Gastrocnemius medialis (tissue), 4 donors: ENCODE results near the gene SPACDR. TPM values are rescaled to one million over a fixed set of nuclear protein-coding genes. Genes with fewer than 3 reads are reported as not detected.

Source experiments
- ATAC-seq, 2 donors: fragments of 150-250 bp; one replicate each; pipeline ENCODE4 v1.9.1; 2016
- DNase-seq, 2 donors: peaks; one replicate each; pipeline ENCODE4 v3.0.0-alpha.2; 2019
- H3K27ac ChIP-seq, 4 donors: fragments of 200-600 bp; sonication (generic); 1 replicate in 1 of 4; 2 replicates in 3 of 4; pipeline ENCODE4 v1.5.1; 2016 to 2018; ENCODE audit warnings: mild to moderate bottlenecking in 2 of 4, moderate library complexity in 1 of 4
- H3K27me3 ChIP-seq, 3 donors: fragments of 200-600 bp; sonication (generic) in 2 of 3; 1 replicate in 1 of 3; 2 replicates in 2 of 3; pipeline versions ENCODE4 v1.5.1 to v1.6.0; 2016 to 2019; ENCODE audit warnings: mild to moderate bottlenecking in 1 of 3, moderate library complexity in 1 of 3
- H3K36me3 ChIP-seq, 2 donors: fragments of 200-600 bp; sonication (generic) in 1 of 2; one replicate each; pipeline ENCODE4 v1.5.1; 2017 to 2018
- H3K4me1 ChIP-seq, 2 donors: fragments of 200-600 bp; sonication (generic) in 1 of 2; one replicate each; pipeline ENCODE4 v1.5.1; 2016 to 2017; ENCODE audit warnings: mild to moderate bottlenecking in 2 of 2
- H3K4me3 ChIP-seq, 4 donors: fragments of 200-600 bp; sonication (generic) in 3 of 4; 1 replicate in 1 of 4; 2 replicates in 3 of 4; pipeline ENCODE4 v1.5.1; 2016 to 2019; ENCODE audit warnings: mild to moderate bottlenecking in 2 of 4
- H3K9me3 ChIP-seq, 3 donors: fragments of 200-600 bp; sonication (generic) in 2 of 3; 1 replicate in 1 of 3; 2 replicates in 2 of 3; pipeline ENCODE4 v1.5.1; 2016 to 2019
- POLR2A ChIP-seq, 2 donors: fragments of 450-650 bp; IDR thresholded peaks; one replicate each; pipeline ENCODE4 v1.6.1; 2017; ENCODE audit warnings: antibody characterized with exemption in 2 of 2, mild to moderate bottlenecking in 2 of 2, moderate library complexity in 2 of 2
- in situ Hi-C, 4 donors: fragments of 200-750 bp; cut with MboI; loops; one replicate each; pipeline versions ENCODE4 v1.15.0 to v1.8.0; 2017; ENCODE audit warnings: low sequenced_read_pairs in 4 of 4
- intact Hi-C: fragments of 100-400 bp; cut with DNase I; formaldehyde crosslinking; loops from one replicate; pipeline ENCODE4 v1.15.1; 2023; ENCODE audit warnings: low total_unique reads
- total RNA-seq, 4 donors: library from RNA; depleted of rRNA; stranded (reverse); fragments of >200 nt; gene quantifications; one replicate each; pipeline versions ENCODE4 v1.1.0 to v1.2.3, GENCODE V29; 2016
- TF ChIP-seq, protein P1 (sequence below), 5 experiments: fragments of 450-650 bp in 3 of 5; fragments of 200-600 bp in 2 of 5; sonication (generic) in 2 of 5; IDR thresholded peaks in 4 of 5; conservative IDR thresholded peaks in 1 of 5; 1 replicate in 4 of 5; 2 replicates in 1 of 5; pipeline ENCODE4 v1.5.1; 2016 to 2019; ENCODE audit warnings: antibody characterized with exemption in 5 of 5, mild to moderate bottlenecking in 3 of 5, moderate library complexity in 3 of 5

Gene SPACDR
- total RNA-seq, 4 donors from 2014 or later = 0.29 TPM; not detected in 3

DNA sequence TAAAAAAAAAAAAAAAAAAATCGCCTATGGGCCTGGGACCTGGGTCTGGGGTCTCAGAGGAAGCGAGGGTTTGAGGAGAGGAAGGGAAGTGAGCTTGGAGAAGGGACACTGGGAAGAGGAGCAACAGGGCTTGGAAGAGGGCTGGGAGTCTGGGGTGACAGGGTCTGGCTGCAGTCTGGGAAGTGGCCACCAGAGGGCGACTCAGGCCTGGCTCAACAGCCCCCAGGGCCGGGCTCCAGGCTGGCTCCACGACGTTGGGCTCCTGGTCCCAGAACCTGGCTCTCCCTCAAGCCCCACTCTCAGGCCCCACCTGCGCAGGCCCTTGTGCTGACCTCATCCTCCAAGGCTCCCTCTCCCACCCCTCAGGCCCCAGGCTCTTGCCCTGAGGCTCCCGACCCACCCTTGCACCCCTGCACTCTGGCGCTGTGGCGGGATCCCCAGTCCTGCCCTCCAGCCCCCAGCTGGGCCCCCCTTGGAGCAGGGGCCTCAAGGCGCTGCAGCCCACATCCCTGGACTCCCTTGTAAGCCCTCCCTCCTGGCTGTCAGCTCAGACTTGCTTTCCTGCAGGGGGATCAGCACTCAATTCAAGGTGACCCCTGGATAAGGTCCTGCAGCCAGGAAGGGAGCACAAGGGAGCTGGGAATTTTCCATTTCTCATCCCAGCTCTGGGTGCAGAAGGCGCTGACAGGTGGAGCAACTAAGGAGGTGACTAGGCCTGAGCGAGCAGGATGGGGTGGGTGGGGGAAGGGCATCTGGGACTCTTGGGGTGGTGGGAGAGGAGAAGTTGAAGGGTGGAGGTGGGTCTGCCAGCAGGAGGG is 5.4 kb upstream of the SPACDR start:
- intact Hi-C loops = loop anchor here (1.0 to 10.0 kb wide), 5 partner anchors 14 to 258 kb away; partner anchors contain the start of genes GNB2, NYAP1 and POP7
- Histone ChIP-seq H3K27me3 (no peaks in the 10 kb centered on the region), H3K4me3 (no peak overlapping the region), H3K27ac (peak overlapping the region in 1 of 4 donors; percentile 52), H3K9me3 (no peaks in the 10 kb centered on the region), H3K36me3 (peaks cover 0 to 13% of the 10 kb centered on the region in 2 donors), H3K4me1 (peaks cover 7 to 18% of the 10 kb centered on the region in 2 donors)
- TF ChIP-seq, protein P1, sequence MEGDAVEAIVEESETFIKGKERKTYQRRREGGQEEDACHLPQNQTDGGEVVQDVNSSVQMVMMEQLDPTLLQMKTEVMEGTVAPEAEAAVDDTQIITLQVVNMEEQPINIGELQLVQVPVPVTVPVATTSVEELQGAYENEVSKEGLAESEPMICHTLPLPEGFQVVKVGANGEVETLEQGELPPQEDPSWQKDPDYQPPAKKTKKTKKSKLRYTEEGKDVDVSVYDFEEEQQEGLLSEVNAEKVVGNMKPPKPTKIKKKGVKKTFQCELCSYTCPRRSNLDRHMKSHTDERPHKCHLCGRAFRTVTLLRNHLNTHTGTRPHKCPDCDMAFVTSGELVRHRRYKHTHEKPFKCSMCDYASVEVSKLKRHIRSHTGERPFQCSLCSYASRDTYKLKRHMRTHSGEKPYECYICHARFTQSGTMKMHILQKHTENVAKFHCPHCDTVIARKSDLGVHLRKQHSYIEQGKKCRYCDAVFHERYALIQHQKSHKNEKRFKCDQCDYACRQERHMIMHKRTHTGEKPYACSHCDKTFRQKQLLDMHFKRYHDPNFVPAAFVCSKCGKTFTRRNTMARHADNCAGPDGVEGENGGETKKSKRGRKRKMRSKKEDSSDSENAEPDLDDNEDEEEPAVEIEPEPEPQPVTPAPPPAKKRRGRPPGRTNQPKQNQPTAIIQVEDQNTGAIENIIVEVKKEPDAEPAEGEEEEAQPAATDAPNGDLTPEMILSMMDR (IDR thresholded peaks at IDR 0.05 in 4 of 5, conservative IDR thresholded peaks at IDR 0.05 in 1 of 5) = peak; percentile 90 to 98 (median 95)
- no peak for TF ChIP-seq POLR2A (IDR thresholded peaks at IDR 0.05)
- peak; percentile 76 to 80 for ATAC-seq
- DNase-seq = peak; percentile 67 to 80
- in situ Hi-C loops = loop anchor here (5.0 to 25.0 kb wide), 6 partner anchors 85 to 393 kb away; partner anchors contain the start of genes GIGYF1 (in 2 of the 4), SLC12A9 (in 2 of the 4), TRIP6 (in 2 of the 4) and EPO (in 1 of the 4)

DNA sequence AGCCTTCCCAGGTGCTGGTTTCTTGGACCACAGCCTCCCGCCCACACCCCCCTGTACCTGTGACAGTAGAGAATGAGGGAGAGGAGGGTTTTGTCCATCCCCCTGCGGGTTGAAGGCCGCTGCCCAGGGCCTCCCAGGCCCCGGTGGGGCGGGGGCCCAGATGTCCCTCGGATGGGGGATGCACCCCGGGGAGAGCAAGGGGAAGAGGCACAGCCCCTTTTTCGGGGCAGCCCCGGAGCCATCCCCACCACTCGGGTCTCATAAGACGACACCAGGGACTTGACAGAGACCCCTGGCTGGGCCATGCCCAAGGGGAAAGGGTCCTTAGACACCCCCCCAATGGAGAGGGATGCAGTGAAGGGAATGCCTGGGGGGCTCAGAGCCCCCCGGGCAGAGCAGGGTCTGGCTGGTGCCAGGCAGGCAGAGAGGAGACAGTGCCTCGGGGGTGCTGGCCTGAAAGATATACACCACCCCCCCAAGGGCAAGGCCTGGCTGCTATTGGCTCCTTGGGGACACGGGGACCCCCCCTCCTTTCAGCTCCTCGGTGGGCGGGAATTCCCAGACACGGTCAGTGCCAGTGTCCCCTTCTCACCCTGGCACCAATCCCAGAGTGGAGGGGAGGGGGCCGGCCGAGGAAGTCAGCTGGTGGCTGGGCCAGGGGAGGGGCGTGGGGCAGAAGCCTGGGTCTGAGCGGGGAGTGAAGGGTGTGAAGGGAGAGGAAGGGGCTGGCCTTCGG is 3.7 kb upstream of the SPACDR start:
- Histone ChIP-seq H3K27ac (no peak overlapping the region), H3K4me3 (no peak overlapping the region), H3K4me1 (peaks cover 4 to 13% of the 10 kb centered on the region in 2 donors), H3K9me3 (no peaks in the 10 kb centered on the region), H3K27me3 (no peaks in the 10 kb centered on the region), H3K36me3 (peaks cover 0 to 4% of the 10 kb centered on the region in 2 donors)
- intact Hi-C loops (loop anchor here (5.0 kb wide), 1 partner anchor 259 kb away; no protein-coding TSS in a partner anchor), in situ Hi-C loops (loop anchor here in 3 of 4 donors (25.0 kb wide), 3 partner anchors 94 to 394 kb away; partner anchors contain the start of genes SLC12A9 (in 2 of the 3), TRIP6 (in 2 of the 3), EPO (in 1 of the 3) and POP7 (in 1 of the 3))
- ATAC-seq = no peak
- no peak for DNase-seq
- TF ChIP-seq, protein P1 (IDR thresholded peaks at IDR 0.05 in 4 of 5, conservative IDR thresholded peaks at IDR 0.05 in 1 of 5) = no peak
- TF ChIP-seq POLR2A (IDR thresholded peaks at IDR 0.05) = no peak

DNA sequence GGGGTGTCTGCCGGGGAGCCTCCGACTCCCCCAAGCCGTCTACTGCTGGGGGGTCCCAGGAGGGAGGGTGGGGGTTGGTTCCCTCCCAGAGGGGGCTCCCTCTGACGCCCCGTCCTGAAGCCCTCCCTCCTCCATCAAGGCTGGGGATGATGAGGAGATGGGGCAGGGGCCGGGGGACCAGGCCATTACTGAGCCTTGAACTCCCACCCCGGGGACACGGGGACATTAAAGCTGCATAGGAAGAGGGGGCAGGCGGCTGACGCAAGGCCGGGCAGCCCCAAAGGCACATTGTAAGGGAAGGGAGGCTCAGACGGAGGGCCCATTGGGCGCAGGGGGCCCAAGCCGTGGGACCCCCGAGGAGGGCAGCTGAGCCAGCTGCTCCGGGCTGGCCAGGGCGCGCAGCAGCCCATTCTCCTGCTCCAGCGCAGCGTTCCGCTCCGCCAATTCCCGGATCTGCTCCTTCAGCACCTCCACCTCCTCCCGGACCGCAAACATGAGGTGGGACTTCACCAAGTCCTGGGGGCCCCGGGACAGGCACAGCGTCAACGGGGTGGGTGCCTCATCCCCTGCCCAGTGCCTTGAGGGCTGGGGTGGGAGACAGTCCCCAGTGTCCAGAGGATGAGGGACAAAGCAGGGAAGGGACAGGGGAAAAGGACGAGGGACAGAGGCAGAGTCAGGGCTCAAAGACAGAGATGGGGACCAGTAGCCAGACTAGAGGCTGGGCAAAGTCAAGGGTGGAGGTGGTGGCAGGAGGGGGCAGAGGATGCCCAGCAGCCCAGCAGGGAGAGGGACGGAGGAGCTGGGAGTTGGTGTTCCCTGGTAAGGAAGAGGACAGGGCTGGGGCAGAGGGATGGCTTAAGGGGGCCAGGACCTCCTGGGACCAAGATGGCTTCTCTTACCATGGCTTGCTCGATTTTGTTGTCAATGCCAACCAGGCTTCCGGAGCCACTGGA is 2.9 kb upstream of the SPACDR start:
- H3K4me1 ChIP-seq = peaks cover 4 to 13% of the 10 kb centered on the region in 2 donors
- TF ChIP-seq, protein P1 (IDR thresholded peaks at IDR 0.05 in 4 of 5, conservative IDR thresholded peaks at IDR 0.05 in 1 of 5) = no peak
- no peak for TF ChIP-seq POLR2A (IDR thresholded peaks at IDR 0.05)
- in situ Hi-C loops = loop anchor here in 3 of 4 donors (25.0 kb wide), 3 partner anchors 95 to 395 kb away; partner anchors contain the start of genes SLC12A9 (in 2 of the 3), TRIP6 (in 2 of the 3), EPO (in 1 of the 3) and POP7 (in 1 of the 3)
- H3K27me3 ChIP-seq = no peaks in the 10 kb centered on the region
- DNase-seq (no peak), ATAC-seq (no peak)
- intact Hi-C loops = loop anchor here (5.0 kb wide), 1 partner anchor 260 kb away; no protein-coding TSS in a partner anchor
- H3K9me3 ChIP-seq = no peaks in the 10 kb centered on the region
- H3K36me3 ChIP-seq = peaks cover 0 to 4% of the 10 kb centered on the region in 2 donors
- H3K4me3 ChIP-seq = no peak overlapping the region
- peak overlapping the region in 1 of 4 donors; percentile 53 for H3K27ac ChIP-seq
